Body of pancreas (tissue), 4 donors: ENCODE results near the gene CCDC201.
"Not testable (repeated sequence)": the region's sequence is repeated elsewhere in the genome, so short reads cannot be mapped to it uniquely, and the experiment has no call there.

ENCODE experiments used
- POLR2A ChIP-seq, 3 donors: fragments of 450-650 bp; IDR thresholded peaks; one replicate each; pipeline ENCODE4 v1.6.1; 2016; ENCODE audit warnings: antibody characterized with exemption in 3 of 3, mild to moderate bottlenecking in 2 of 3
- TF ChIP-seq, protein P1 (sequence below), 7 experiments: fragments of 450-650 bp in 4 of 7; fragments of 200-600 bp in 3 of 7; sonication (generic) in 3 of 7; IDR thresholded peaks; one replicate each; pipeline ENCODE4 v1.5.1; 2016 to 2019; ENCODE audit warnings: antibody characterized with exemption in 7 of 7

DNA sequence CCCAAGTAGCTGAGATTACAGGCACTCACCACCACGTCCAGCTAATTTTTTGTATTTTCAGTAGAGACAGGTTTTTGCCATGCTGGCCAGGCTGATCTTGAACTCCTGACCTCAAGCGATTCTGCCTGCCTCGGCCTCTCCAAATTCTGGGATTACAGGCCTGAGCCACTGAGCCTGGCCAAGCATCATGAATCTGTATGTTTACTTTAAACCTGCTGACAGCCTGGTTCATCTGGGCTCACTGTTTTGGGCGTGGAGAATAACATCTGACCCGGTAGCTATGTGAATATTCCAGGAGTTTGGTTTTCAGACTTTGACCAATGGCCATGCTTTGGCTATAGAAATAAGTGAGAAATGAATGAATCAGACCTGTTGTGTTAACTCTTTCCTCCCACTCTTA, 26.3 kb downstream of the CCDC201 start:
- TF ChIP-seq, protein P1, sequence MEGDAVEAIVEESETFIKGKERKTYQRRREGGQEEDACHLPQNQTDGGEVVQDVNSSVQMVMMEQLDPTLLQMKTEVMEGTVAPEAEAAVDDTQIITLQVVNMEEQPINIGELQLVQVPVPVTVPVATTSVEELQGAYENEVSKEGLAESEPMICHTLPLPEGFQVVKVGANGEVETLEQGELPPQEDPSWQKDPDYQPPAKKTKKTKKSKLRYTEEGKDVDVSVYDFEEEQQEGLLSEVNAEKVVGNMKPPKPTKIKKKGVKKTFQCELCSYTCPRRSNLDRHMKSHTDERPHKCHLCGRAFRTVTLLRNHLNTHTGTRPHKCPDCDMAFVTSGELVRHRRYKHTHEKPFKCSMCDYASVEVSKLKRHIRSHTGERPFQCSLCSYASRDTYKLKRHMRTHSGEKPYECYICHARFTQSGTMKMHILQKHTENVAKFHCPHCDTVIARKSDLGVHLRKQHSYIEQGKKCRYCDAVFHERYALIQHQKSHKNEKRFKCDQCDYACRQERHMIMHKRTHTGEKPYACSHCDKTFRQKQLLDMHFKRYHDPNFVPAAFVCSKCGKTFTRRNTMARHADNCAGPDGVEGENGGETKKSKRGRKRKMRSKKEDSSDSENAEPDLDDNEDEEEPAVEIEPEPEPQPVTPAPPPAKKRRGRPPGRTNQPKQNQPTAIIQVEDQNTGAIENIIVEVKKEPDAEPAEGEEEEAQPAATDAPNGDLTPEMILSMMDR (IDR thresholded peaks at IDR 0.05): not testable (repeated sequence)
- TF ChIP-seq POLR2A (IDR thresholded peaks at IDR 0.05): not testable (repeated sequence)
